HFF-Myc (cell line): ENCODE results near the gene PDHA1.

Source experiments
- DNase-seq: peaks from one replicate; pipeline ENCODE4 v3.0.0-alpha.2; 2011; ENCODE audit warnings: low read depth; ENCODE audit errors: extremely low read depth
- H3K4me3 ChIP-seq: replicated peaks from 2 replicates; pipeline ENCODE4 v1.5.1; 2011; ENCODE audit warnings: low read depth, mild to moderate bottlenecking, control low read depth, low read length
- CTCF ChIP-seq: IDR thresholded peaks from 2 replicates; pipeline ENCODE4 v1.5.1; 2012; ENCODE audit warnings: mild to moderate bottlenecking, low read depth, low read length, control low read depth; ENCODE audit errors: missing control alignments

Gene PDHA1

GRCh38 chrX:19410259-19410658 lies 66.5 kb downstream of the PDHA1 start:
- no peak for DNase-seq
- no peak for TF ChIP-seq CTCF
- H3K4me3 ChIP-seq: no peak overlapping the region
